GM21381 (cell line): Measurements from ENCODE around the gene RPRD1B.

ENCODE experiments used
- ATAC-seq: cut with Tn5 transposase; IDR thresholded peaks from one replicate; pipeline ENCODE4 v1.9.1; 2021; ENCODE audit warnings: mild to moderate bottlenecking, moderate library complexity; ENCODE audit not compliant: unreplicated experiment

RPRD1B gene

GRCh38 chr20:38034961-38035360, 1.4 kb downstream of the RPRD1B start:
- ATAC-seq = no peak

- no peak for ATAC-seq
Measured at GRCh38 chr20:38036366-38036765, 2.8 kb downstream of the RPRD1B start.

- ATAC-seq = no peak
Measured at GRCh38 chr20:38040276-38040675, 6.7 kb downstream of the RPRD1B start.

- no peak for ATAC-seq
Measured at GRCh38 chr20:38043512-38044300, 10.2 kb downstream of the RPRD1B start.

- ATAC-seq = no peak
Measured at GRCh38 chr20:38044685-38045084, 11.1 kb downstream of the RPRD1B start.

GRCh38 chr20:38046572-38046971, 13.0 kb downstream of the RPRD1B start:
- no peak for ATAC-seq

- no peak for ATAC-seq
Measured at GRCh38 chr20:38049800-38050199, 16.3 kb downstream of the RPRD1B start.

- no peak for ATAC-seq
Measured at GRCh38 chr20:38050686-38051085, 17.1 kb downstream of the RPRD1B start.

- no peak for ATAC-seq
Measured at GRCh38 chr20:38052870-38053269, 19.3 kb downstream of the RPRD1B start.

GRCh38 chr20:38054647-38055046, 21.1 kb downstream of the RPRD1B start:
- ATAC-seq = no peak

GRCh38 chr20:38055294-38055693, 21.7 kb downstream of the RPRD1B start:
- ATAC-seq = no peak

- ATAC-seq = no peak
Measured at GRCh38 chr20:38055848-38056247, 22.3 kb downstream of the RPRD1B start.

GRCh38 chr20:38057351-38057972, 23.9 kb downstream of the RPRD1B start:
- peak; percentile 73 for ATAC-seq

GRCh38 chr20:38059832-38060231, 26.3 kb downstream of the RPRD1B start:
- no peak for ATAC-seq

- ATAC-seq = no peak
Measured at GRCh38 chr20:38060536-38060935, 27.0 kb downstream of the RPRD1B start.

- no peak for ATAC-seq
Measured at GRCh38 chr20:38061109-38061508, 27.6 kb downstream of the RPRD1B start.

- ATAC-seq = no peak
Measured at GRCh38 chr20:38062890-38063289, 29.3 kb downstream of the RPRD1B start.

- ATAC-seq = no peak
Measured at GRCh38 chr20:38063911-38064530, 30.5 kb downstream of the RPRD1B start.

- ATAC-seq = no peak
Measured at GRCh38 chr20:38065764-38066375, 32.3 kb downstream of the RPRD1B start.

- ATAC-seq = no peak
Measured at GRCh38 chr20:38066969-38067716, 33.6 kb downstream of the RPRD1B start.
